ENCODE data around the gene OR6K3.
"Not testable (repeated sequence)": the region's sequence is repeated elsewhere in the genome, so short reads cannot be mapped to it uniquely, and the experiment has no call there.

OR6K3 gene

DNA sequence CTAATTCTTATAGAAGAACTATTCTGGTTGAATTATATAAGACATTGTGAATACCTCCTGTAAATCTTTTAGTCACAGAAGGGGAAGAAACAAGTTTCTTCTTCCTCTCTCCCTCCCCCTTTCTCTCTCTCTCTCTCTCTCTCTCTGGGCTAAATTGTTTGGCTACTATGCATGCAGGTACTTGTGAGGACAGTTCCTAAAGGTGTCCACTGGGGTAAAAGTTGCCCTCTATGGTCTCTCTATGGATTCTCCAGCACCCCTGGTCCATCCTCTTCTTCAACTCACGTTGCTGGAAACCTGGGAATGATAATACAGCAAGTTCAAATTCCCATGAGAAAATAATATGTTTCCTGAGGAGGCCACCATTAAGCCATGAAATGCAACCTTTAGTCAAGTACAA lies 5.8 kb downstream of the OR6K3 start:
- no peak for FAIRE-seq
- no peak for DNase-seq (ENCODE audit: insufficient read length)
- TF ChIP-seq POLR2A (IDR thresholded peaks at IDR 0.05; ENCODE audit: low read depth, low read length) = no peak
- TF ChIP-seq TAF1 (IDR thresholded peaks at IDR 0.05; ENCODE audit: borderline replicate concordance, low read depth, low read length) = no peak
- no peak for TF ChIP-seq POLR2AphosphoS5 (IDR thresholded peaks at IDR 0.05; ENCODE audit: low read depth, low read length)

GRCh38 chr1:158711098-158711497 lies 9.4 kb downstream of the OR6K3 start:
- DNase-seq (ENCODE audit: insufficient read length) (no peak), FAIRE-seq (no peak)
- TF ChIP-seq POLR2A (IDR thresholded peaks at IDR 0.05; ENCODE audit: low read depth, low read length) = no peak
- no peak for TF ChIP-seq TAF1 (IDR thresholded peaks at IDR 0.05; ENCODE audit: borderline replicate concordance, low read depth, low read length)
- no peak for TF ChIP-seq POLR2AphosphoS5 (IDR thresholded peaks at IDR 0.05; ENCODE audit: low read depth, low read length)

DNA sequence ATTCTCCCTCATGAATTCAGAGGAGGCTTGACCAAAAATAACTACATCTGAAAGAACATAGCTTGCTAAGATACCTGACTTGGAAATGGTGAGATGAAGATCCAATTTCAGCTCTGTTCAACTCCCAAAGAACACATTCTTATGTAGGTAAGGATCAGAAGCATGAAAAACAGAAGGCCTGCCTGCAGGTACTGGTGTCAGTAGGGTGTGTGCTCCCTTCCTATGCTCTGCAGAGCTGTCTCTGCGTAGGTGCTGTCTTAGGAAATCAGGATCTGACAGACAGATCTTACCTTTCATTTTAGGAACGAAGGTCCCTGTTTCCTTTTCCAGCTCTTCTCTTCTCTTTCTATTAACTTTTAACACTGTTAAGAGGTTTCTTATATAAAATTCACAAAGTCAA lies 14.4 kb downstream of the OR6K3 start:
- TF ChIP-seq POLR2A (IDR thresholded peaks at IDR 0.05; ENCODE audit: low read depth, low read length) (no peak), TAF1 (IDR thresholded peaks at IDR 0.05; ENCODE audit: borderline replicate concordance, low read depth, low read length) (no peak), POLR2AphosphoS5 (IDR thresholded peaks at IDR 0.05; ENCODE audit: low read depth, low read length) (no peak)
- DNase-seq (ENCODE audit: insufficient read length) (no peak), FAIRE-seq (no peak)

- TF ChIP-seq TAF1 (IDR thresholded peaks at IDR 0.05; ENCODE audit: borderline replicate concordance, low read depth, low read length) = no peak
- TF ChIP-seq POLR2A (IDR thresholded peaks at IDR 0.05; ENCODE audit: low read depth, low read length) = no peak
- TF ChIP-seq POLR2AphosphoS5 (IDR thresholded peaks at IDR 0.05; ENCODE audit: low read depth, low read length) = no peak
- FAIRE-seq = no peak
- no peak for DNase-seq (ENCODE audit: insufficient read length)
Measured at GRCh38 chr1:158700552-158700951, 20.0 kb downstream of the OR6K3 start, which contains the start of gene OR6K2. Gene OR6K2 (minus strand): TSS chr1:158700652. CDS start chr1:158700652, 0 bp downstream.

DNA sequence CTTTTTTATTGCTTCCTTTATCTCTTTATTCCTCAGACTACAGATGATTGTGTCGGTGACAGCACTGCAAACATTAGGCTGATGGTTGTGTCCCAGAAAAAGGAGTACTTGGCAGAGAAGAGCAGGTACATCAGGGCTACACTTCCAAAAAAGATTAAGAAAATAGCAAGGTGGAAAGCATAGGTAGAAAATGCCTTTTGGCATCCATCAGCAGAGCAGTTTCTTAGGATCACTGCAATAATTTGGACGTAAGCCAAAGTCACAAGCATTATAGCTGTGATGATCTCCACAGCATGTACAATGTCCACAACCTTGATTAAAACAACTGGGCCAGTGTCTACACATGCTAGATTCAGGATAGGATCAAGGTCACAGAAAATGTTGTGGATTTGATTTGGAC lies 25.9 kb downstream of the OR6K3 start:
- DNase-seq (ENCODE audit: insufficient read length) (no peak), FAIRE-seq (no peak)
- TF ChIP-seq TAF1 (IDR thresholded peaks at IDR 0.05; ENCODE audit: borderline replicate concordance, low read depth, low read length) (no peak), POLR2A (IDR thresholded peaks at IDR 0.05; ENCODE audit: low read depth, low read length) (no peak), POLR2AphosphoS5 (IDR thresholded peaks at IDR 0.05; ENCODE audit: low read depth, low read length) (no peak)

DNA sequence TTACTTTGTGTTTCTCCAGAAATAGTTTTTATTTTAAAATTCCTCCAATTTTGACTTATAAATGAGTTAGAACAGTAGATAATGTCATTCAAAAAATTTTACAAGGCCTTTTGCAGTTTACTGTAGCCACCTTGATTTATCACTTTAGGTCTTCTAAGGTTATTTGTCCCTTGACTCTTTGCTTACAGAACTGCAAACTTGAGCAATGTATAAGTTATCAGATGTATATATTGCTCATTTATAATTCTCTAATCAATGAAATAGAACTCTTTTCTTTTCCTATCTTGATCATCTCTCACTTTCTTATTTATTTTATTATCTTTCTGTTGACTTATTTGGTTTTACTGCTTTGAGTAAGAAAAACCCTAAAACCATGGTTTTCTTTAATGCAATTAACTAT lies 28.2 kb downstream of the OR6K3 start:
- FAIRE-seq = no peak

GRCh38 chr1:158691907-158692306 lies 28.6 kb downstream of the OR6K3 start:
- DNase-seq (ENCODE audit: insufficient read length) = no peak
- no peak for FAIRE-seq
- no peak for TF ChIP-seq POLR2A (IDR thresholded peaks at IDR 0.05; ENCODE audit: low read depth, low read length)

More for the DNA sequence above, 28.2 kb downstream of the OR6K3 start:
- DNase-seq (ENCODE audit: insufficient read length) = no peak
- TF ChIP-seq POLR2AphosphoS5 (IDR thresholded peaks at IDR 0.05; ENCODE audit: low read depth, low read length) (no peak), POLR2A (IDR thresholded peaks at IDR 0.05; ENCODE audit: low read depth, low read length) (no peak), TAF1 (IDR thresholded peaks at IDR 0.05; ENCODE audit: borderline replicate concordance, low read depth, low read length) (no peak)

GRCh38 chr1:158691149-158691548 lies 29.4 kb downstream of the OR6K3 start:
- DNase-seq (ENCODE audit: insufficient read length); FAIRE-seq: not testable (repeated sequence)

DNA sequence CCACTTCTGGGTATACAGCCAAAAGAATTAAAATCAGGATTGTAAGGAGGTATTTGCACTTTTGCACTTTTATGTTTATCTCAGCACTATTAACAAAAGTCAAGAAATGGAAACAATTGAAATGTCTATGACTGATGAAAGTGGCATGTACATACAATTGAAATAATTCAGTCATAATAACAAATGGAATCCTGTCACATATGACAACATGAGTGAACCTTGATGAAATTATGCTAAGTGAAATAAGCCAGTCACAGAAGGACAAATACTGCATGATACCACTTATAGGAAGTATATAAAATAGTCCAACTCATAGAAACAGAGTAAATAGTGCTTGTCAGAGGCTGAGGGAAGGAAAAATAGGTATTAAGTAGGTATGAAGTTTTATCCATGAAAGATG lies 30.6 kb downstream of the OR6K3 start:
- no peak for FAIRE-seq
- no peak for DNase-seq (ENCODE audit: insufficient read length)
- TF ChIP-seq TAF1 (IDR thresholded peaks at IDR 0.05; ENCODE audit: borderline replicate concordance, low read depth, low read length) (no peak), POLR2AphosphoS5 (IDR thresholded peaks at IDR 0.05; ENCODE audit: low read depth, low read length) (no peak), POLR2A (IDR thresholded peaks at IDR 0.05; ENCODE audit: low read depth, low read length) (no peak)

DNA sequence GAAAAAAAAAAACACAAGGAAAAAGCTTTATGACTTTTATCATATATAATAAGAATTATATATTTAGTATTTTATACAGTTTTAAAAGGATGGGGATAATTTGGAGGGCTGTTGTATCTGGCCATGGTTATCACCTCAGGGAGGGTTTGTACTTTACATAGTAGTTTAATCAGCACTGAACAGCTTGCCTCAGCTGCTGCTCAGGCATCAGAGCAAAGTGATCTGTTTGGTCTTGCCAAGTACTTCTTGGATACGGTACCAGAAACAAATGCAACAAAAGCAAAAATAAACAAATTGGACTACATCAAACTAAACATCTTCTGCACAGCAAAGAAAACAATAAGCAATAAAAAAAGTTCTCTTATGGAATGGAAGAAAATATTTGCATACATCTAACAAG lies 31.4 kb downstream of the OR6K3 start:
- no peak for FAIRE-seq
- TF ChIP-seq POLR2AphosphoS5 (IDR thresholded peaks at IDR 0.05; ENCODE audit: low read depth, low read length) = no peak
- TF ChIP-seq POLR2A (IDR thresholded peaks at IDR 0.05; ENCODE audit: low read depth, low read length) = no peak
- TF ChIP-seq TAF1 (IDR thresholded peaks at IDR 0.05; ENCODE audit: borderline replicate concordance, low read depth, low read length) = no peak
- no peak for DNase-seq (ENCODE audit: insufficient read length)

GRCh38 chr1:158688343-158688742 lies 32.2 kb downstream of the OR6K3 start:
- not testable (repeated sequence) for DNase-seq (ENCODE audit: insufficient read length); FAIRE-seq

DNA sequence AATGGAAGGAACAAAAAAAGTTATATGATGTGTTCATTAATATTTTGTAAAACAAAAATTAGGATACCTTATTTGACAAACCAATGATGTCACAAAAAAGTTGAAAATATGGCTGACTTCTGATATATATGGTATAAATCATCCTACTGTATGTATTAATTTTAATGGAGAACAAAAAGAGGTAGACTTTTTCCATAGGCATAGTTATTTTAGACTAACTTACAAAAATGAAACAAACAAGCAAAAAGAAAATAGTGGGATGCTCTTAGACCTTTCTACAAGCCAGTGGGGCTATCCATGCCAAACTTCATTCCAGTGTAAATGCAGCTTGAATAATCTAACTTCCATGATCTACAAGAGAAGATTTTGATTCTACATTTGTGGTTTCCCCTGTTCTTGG lies 33.5 kb downstream of the OR6K3 start:
- TF ChIP-seq POLR2A (IDR thresholded peaks at IDR 0.05; ENCODE audit: low read depth, low read length) (no peak), POLR2AphosphoS5 (IDR thresholded peaks at IDR 0.05; ENCODE audit: low read depth, low read length) (no peak)
- DNase-seq (ENCODE audit: insufficient read length) = no peak
- no peak for FAIRE-seq

- TF ChIP-seq POLR2AphosphoS5 (IDR thresholded peaks at IDR 0.05; ENCODE audit: low read depth, low read length) (no peak), TAF1 (IDR thresholded peaks at IDR 0.05; ENCODE audit: borderline replicate concordance, low read depth, low read length) (no peak), POLR2A (IDR thresholded peaks at IDR 0.05; ENCODE audit: low read depth, low read length) (no peak)
- FAIRE-seq (no peak), DNase-seq (ENCODE audit: insufficient read length) (no peak)
Measured at GRCh38 chr1:158686111-158687009, 34.2 kb downstream of the OR6K3 start, which contains the start of gene SPTA1. Gene SPTA1 (minus strand): TSS chr1:158686715. CDS start chr1:158686517, 198 bp downstream.

All from GM12892 (cell line).